Activated CD4-positive, alpha-beta T cell treated with anti-CD3 and anti-CD28 coated beads for 36 hours (primary cell): ENCODE measurements around the gene CDC37. TPM values are rescaled to one million over a fixed set of nuclear protein-coding genes. Genes with fewer than 3 reads are reported as not detected.
"Not testable (repeated sequence)": the region's sequence is repeated elsewhere in the genome, so short reads cannot be mapped to it uniquely, and the experiment has no call there.

Source experiments
- ATAC-seq: fragments of 200-7000 bp; cut with Tn5 transposase; one replicate; pipeline ENCODE4 v1.10.0; 2021; ENCODE audit warnings: mild to moderate bottlenecking, moderate library complexity
- CTCF ChIA-PET: fragments of 350-600 bp; sonication (Branson Sonifier 250); formaldehyde crosslinking; loops from one replicate; lab custom pipeline; 2021; ENCODE audit warnings: antibody characterized with exemption; lab: Charles Lee
- POLR2A ChIA-PET: fragments of 350-600 bp; sonication (Branson Sonifier 250); formaldehyde crosslinking; loops from one replicate; lab custom pipeline; 2021; ENCODE audit warnings: antibody characterized with exemption, inconsistent platforms; lab: Charles Lee
- DNase-seq: peaks from one replicate; pipeline ENCODE4 v3.0.0-alpha.2; 2020
- H3K27ac Mint-ChIP-seq: one replicate; pipeline ENCODE4 v1.8.0; 2021; ENCODE audit warnings: mixed read lengths
- H3K27me3 Mint-ChIP-seq: one replicate; pipeline ENCODE4 v1.8.0; 2021; ENCODE audit warnings: mixed read lengths
- H3K36me3 Mint-ChIP-seq: one replicate; pipeline ENCODE4 v1.8.0; 2021; ENCODE audit warnings: low read depth, mixed read lengths
- H3K4me1 Mint-ChIP-seq: one replicate; pipeline ENCODE4 v1.8.0; 2021; ENCODE audit warnings: mixed read lengths
- H3K4me3 Mint-ChIP-seq: one replicate; pipeline ENCODE4 v1.8.0; 2021; ENCODE audit warnings: mild to moderate bottlenecking, moderate library complexity, mixed read lengths
- H3K9me3 Mint-ChIP-seq: one replicate; pipeline ENCODE4 v1.8.0; 2021; ENCODE audit warnings: low read depth, mixed read lengths
- intact Hi-C, 2 experiments: fragments of 100-400 bp; cut with DNase I in 1 of 2; cut with micrococcal nuclease in 1 of 2; formaldehyde crosslinking; loops; one replicate each; pipeline versions ENCODE4 v1.14.2 to v1.15.1; 2022 to 2024; cut with DNase I, micrococcal nuclease
- total RNA-seq, 2 experiments: library from RNA; stranded (reverse); gene quantifications; one replicate each; pipeline ENCODE4 v1.2.3, GENCODE V29; 2021

CDC37 gene
- total RNA-seq, 2 experiments from 2014 or later = 178 to 190 TPM

DNA sequence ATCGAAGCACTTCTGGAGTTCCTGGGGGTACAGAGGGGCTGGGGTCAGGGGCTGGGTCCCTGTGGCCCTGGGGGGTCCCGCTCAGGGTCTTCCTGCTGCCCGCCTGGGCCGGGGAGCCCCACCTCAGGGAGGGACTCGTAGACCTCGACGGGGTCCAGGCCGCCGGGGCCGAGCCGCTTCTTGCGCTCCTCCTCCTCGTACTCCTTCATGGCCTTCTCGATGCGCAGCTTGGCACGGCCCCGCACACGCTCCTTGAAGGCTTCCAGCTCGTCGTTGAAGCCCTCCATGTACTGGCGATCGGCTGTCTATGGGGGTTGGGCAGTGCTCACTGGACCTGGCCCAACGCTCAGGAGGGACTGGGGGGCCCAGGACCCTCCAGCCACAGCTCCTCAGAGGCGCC, 10.2 kb downstream of the CDC37 start:
- DNase-seq = no peak
- ATAC-seq = no peak
- CTCF ChIA-PET = interaction anchor here (5.5 to 8.7 kb wide), 2 partner anchors 125 to 133 kb away, joined by 72 to 165 read pairs; partner anchors contain the start of gene ICAM1
- peaks cover under 1% of the 10 kb centered on the region for H3K4me1 Mint-ChIP-seq
- H3K36me3 Mint-ChIP-seq = peaks cover 43% of the 10 kb centered on the region
- H3K4me3 Mint-ChIP-seq = no peak overlapping the region
- H3K27me3 Mint-ChIP-seq = no peaks in the 10 kb centered on the region
- H3K9me3 Mint-ChIP-seq = no peaks in the 10 kb centered on the region
- H3K27ac Mint-ChIP-seq = no peak overlapping the region
- POLR2A ChIA-PET = no interaction called here
- intact Hi-C loops = no loop called here

GRCh38 chr19:10392120-10392519, 11.2 kb downstream of the CDC37 start:
- no peak for DNase-seq
- H3K4me3 Mint-ChIP-seq = no peak overlapping the region
- ATAC-seq = no peak
- no peaks in the 10 kb centered on the region for H3K9me3 Mint-ChIP-seq
- H3K27me3 Mint-ChIP-seq = no peaks in the 10 kb centered on the region
- intact Hi-C loops = no loop called here
- CTCF ChIA-PET = interaction anchor here (0.6 to 8.7 kb wide), 12 partner anchors 10 to 319 kb away, joined by 3 to 165 read pairs (median 4); partner anchors contain the start of genes CDC37, ICAM1, ICAM5 and TYK2
- H3K36me3 Mint-ChIP-seq = peaks cover 35% of the 10 kb centered on the region
- POLR2A ChIA-PET = interaction anchor here (0.6 to 0.7 kb wide), 2 partner anchors 30 to 106 kb away, joined by 3 read pairs; no protein-coding TSS in a partner anchor
- no peak overlapping the region for H3K27ac Mint-ChIP-seq
- no peaks in the 10 kb centered on the region for H3K4me1 Mint-ChIP-seq

DNA sequence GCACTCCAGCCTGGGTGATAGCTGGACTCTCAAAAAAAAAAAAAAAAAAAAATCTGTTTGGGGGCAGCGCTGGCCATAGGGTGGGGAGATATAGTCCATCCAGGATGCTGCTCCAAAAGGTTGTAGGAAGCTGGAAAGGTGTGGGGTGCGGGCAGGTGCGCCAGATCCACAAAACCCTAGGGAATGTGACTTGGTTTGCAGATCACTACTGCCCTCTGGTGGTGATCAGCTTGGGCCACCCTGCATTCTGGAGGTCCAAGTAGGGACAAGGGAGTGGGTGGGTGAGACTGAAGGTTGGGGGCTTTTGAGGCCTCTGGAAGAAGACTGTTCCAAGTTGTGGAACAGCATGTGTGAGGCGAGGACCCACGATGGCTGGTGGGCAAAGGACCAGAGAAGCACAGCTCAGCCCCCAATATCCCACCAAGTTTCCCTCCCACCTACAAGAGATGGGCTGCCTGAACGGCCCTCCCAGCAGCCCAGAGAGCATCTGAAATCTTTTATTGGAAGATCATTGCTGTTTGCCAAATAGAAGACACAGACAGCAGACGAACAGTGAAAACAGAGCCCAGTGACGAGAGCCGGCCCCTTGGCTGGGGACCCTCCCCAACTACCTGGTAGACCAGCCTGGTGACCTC, 12.6 kb downstream of the CDC37 start:
- H3K4me1 Mint-ChIP-seq = no peaks in the 10 kb centered on the region
- intact Hi-C loops = no loop called here
- H3K4me3 Mint-ChIP-seq = no peak overlapping the region
- DNase-seq (peak; percentile 80), ATAC-seq (peak; percentile 54)
- H3K27ac Mint-ChIP-seq = peak overlapping the region; percentile 44
- no peaks in the 10 kb centered on the region for H3K27me3 Mint-ChIP-seq
- no peaks in the 10 kb centered on the region for H3K9me3 Mint-ChIP-seq
- POLR2A ChIA-PET = interaction anchor here (0.6 to 1.6 kb wide), 3 partner anchors 10 to 132 kb away, joined by 4 to 6 read pairs (median 4); no protein-coding TSS in a partner anchor
- CTCF ChIA-PET = interaction anchor here (0.6 to 8.7 kb wide), 13 partner anchors 10 to 200 kb away, joined by 3 to 165 read pairs (median 4); partner anchors contain the start of genes ICAM1, RAVER1 and TYK2
- peaks cover 28% of the 10 kb centered on the region for H3K36me3 Mint-ChIP-seq

GRCh38 chr19:10389863-10390262, 13.5 kb downstream of the CDC37 start:
- H3K27ac Mint-ChIP-seq = no peak overlapping the region
- ChIA-PET POLR2A (interaction anchor here (0.6 to 2.6 kb wide), 3 partner anchors 119 to 306 kb away, joined by 3 to 8 read pairs (median 7); partner anchors contain the start of gene ICAM1), CTCF (interaction anchor here (1.0 to 8.7 kb wide), 15 partner anchors 10 to 459 kb away, joined by 3 to 165 read pairs (median 9); partner anchors contain the start of genes ICAM1, ICAM5, MRPL4 and TYK2)
- no peaks in the 10 kb centered on the region for H3K27me3 Mint-ChIP-seq
- intact Hi-C loops = loop anchor here (1.0 to 10.0 kb wide), 4 partner anchors 121 to 459 kb away; partner anchors contain the start of gene OLFM2 (in 1 of the 2)
- ATAC-seq = peak; percentile 50
- peaks cover 22% of the 10 kb centered on the region for H3K36me3 Mint-ChIP-seq
- DNase-seq = peak; percentile 59
- no peak overlapping the region for H3K4me3 Mint-ChIP-seq
- no peaks in the 10 kb centered on the region for H3K9me3 Mint-ChIP-seq
- no peaks in the 10 kb centered on the region for H3K4me1 Mint-ChIP-seq

GRCh38 chr19:10388957-10389356, 14.4 kb downstream of the CDC37 start:
- Mint-ChIP-seq H3K27me3 (no peaks in the 10 kb centered on the region), H3K4me1 (no peaks in the 10 kb centered on the region), H3K36me3 (peaks cover 20% of the 10 kb centered on the region), H3K9me3 (no peaks in the 10 kb centered on the region), H3K4me3 (no peak overlapping the region), H3K27ac (no peak overlapping the region)
- CTCF ChIA-PET = interaction anchor here (0.6 to 8.7 kb wide), 39 partner anchors 9 to 481 kb away, joined by 3 to 165 read pairs (median 5); partner anchors contain the start of genes CDC37, ICAM1, ICAM4 and ICAM5
- peak; percentile 57 for ATAC-seq
- peak; percentile 89 for DNase-seq
- POLR2A ChIA-PET = interaction anchor here (0.6 to 2.6 kb wide), 8 partner anchors 9 to 305 kb away, joined by 3 to 11 read pairs (median 5); partner anchors contain the start of genes ICAM1 and TYK2
- intact Hi-C loops = loop anchor here (1.0 to 10.0 kb wide), 4 partner anchors 120 to 458 kb away; partner anchors contain the start of gene OLFM2 (in 1 of the 2)

DNA sequence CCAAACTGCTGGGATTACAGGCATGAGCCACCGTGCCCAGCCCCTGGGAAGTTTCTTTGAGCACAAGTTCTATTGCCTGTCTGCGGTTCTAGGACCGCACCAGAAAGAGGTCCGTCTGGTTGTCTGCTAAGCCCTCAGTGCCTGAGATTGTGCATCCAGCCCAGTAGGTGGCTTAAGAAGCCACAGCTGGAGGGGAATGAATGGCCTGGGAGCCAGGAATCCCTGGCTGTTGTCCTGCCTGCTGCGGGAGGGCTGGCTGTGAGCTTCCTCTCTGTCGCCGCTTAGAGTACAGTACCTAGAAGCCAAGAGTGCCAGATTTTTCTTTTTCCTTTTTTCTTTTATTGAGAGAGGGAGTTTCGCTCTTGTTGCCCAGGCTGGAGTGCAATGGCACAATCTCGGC, 18.8 kb downstream of the CDC37 start:
- H3K4me1 Mint-ChIP-seq = peaks cover 13% of the 10 kb centered on the region
- peaks cover 6% of the 10 kb centered on the region for H3K36me3 Mint-ChIP-seq
- ATAC-seq (no peak), DNase-seq (no peak)
- H3K27me3 Mint-ChIP-seq = no peaks in the 10 kb centered on the region
- no peak overlapping the region for H3K27ac Mint-ChIP-seq
- ChIA-PET POLR2A (no interaction called here), CTCF (interaction anchor here (1.5 to 8.7 kb wide), 2 partner anchors 114 to 117 kb away, joined by 3 to 165 read pairs; partner anchors contain the start of gene ICAM1)
- H3K9me3 Mint-ChIP-seq = no peaks in the 10 kb centered on the region
- no peak overlapping the region for H3K4me3 Mint-ChIP-seq
- intact Hi-C loops = loop anchor here in 1 of 2 experiments (10.0 kb wide), 1 partner anchor 450 kb away; the partner anchor contains the start of gene OLFM2

DNA sequence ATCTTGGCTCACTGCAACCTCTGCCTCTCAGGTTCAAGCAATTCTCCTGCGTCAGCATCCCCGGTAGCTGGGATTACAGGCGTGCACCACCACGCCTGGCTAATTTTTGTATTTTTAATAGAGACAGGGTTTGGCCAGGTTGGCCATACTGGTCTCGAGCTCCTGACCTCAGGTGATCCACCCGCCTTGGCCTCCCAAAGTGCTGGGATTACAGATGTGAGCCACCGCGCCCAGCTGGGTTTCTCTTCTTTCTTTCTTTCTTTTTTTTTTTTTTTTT, 20.2 kb downstream of the CDC37 start:
- H3K9me3 Mint-ChIP-seq, H3K4me3 Mint-ChIP-seq, ATAC-seq, DNase-seq, H3K27me3 Mint-ChIP-seq, POLR2A ChIA-PET, H3K27ac Mint-ChIP-seq: not testable (repeated sequence)
- intact Hi-C loops = loop anchor here in 1 of 2 experiments (10.0 kb wide), 1 partner anchor 448 kb away; the partner anchor contains the start of gene OLFM2
- CTCF ChIA-PET = interaction anchor here (0.6 to 3.5 kb wide), 5 partner anchors 19 to 113 kb away, joined by 3 to 34 read pairs (median 3); partner anchors contain the start of genes ICAM1 and ICAM5
- peaks cover 22% of the 10 kb centered on the region for H3K4me1 Mint-ChIP-seq
- H3K36me3 Mint-ChIP-seq = peaks cover 15% of the 10 kb centered on the region

DNA sequence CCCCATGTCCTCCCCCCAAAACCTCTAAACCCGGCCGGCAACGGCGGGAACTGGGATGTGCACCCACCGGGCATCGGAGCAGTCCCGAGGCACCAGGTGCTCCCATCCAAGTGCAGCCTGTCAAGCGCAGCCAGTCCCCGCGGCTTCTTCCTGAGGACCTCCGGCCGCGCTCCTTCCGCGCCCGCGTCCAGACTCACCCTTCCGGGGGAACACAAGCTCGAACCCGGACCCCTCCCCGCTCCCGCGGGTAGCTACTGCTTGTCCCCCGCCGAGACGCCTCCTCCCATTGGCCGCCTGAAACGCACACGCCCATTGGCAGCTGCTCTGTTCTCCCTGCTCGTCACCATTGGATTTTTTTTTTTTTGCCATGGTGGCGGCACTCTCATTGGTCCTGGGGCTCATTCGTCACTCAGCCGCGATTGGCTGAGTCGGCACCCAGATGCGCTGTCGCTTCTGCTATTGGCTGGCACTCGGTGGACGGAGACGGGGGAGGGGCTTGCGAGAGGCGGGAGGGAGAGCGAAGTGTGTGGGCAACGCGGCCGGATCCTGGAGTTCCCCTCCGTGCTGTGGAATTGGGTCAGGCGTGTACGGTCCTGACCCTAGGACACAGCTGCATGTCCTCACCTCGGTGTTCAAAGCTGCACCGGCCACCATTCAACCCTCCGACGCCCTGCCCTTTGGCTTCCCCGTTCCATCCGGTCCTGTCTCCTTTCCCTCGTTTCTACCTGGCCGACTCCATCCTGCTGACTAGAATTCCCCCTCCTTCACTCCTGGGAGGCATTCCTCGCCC, 22.8 kb downstream of the CDC37 start, which contains the start of gene TYK2:
Gene TYK2, minus strand, starts transcription at position 260 of the 790 bp plus-strand sequence. CDS start 2,166 bp downstream, outside the sequence.
- Mint-ChIP-seq H3K36me3 (peaks cover 23% of the 10 kb centered on the region), H3K27ac (peak within 1 kb of the TSS; percentile 96), H3K4me1 (peaks cover 22% of the 10 kb centered on the region), H3K9me3 (no peaks in the 10 kb centered on the region), H3K4me3 (peak within 1 kb of the TSS; percentile 86), H3K27me3 (no peaks in the 10 kb centered on the region)
- CTCF ChIA-PET = interaction anchor here (0.6 to 3.6 kb wide), 13 partner anchors 8 to 160 kb away, joined by 3 to 34 read pairs (median 4); partner anchors contain the start of gene ICAM1
- DNase-seq = peak; percentile 97
- intact Hi-C loops = loop anchor here (1.0 to 10.0 kb wide), 12 partner anchors 23 to 446 kb away; partner anchors contain the start of genes CDC37 (in 2 of the 2), ICAM1 (in 2 of the 2), RAVER1 (in 2 of the 2) and DNMT1 (in 1 of the 2)
- POLR2A ChIA-PET = interaction anchor here (0.6 to 1.0 kb wide), 11 partner anchors 8 to 1040 kb away, joined by 3 to 11 read pairs (median 4); partner anchors contain the start of gene ICAM1
- peak; percentile 99 for ATAC-seq

GRCh38 chr19:10379880-10380312, 23.4 kb downstream of the CDC37 start:
- ATAC-seq (no peak), DNase-seq (no peak)
- Mint-ChIP-seq H3K4me3 (peak overlapping the region; percentile 86), H3K27me3 (no peaks in the 10 kb centered on the region), H3K36me3 (peaks cover 26% of the 10 kb centered on the region), H3K27ac (peak overlapping the region; percentile 96), H3K9me3 (no peaks in the 10 kb centered on the region), H3K4me1 (peaks cover 22% of the 10 kb centered on the region)
- intact Hi-C loops = loop anchor here (1.0 to 10.0 kb wide), 12 partner anchors 23 to 446 kb away; partner anchors contain the start of genes CDC37 (in 2 of the 2), ICAM1 (in 2 of the 2), RAVER1 (in 2 of the 2) and DNMT1 (in 1 of the 2)
- ChIA-PET POLR2A (interaction anchor here (0.6 to 1.0 kb wide), 10 partner anchors 9 to 1041 kb away, joined by 3 to 11 read pairs (median 4); partner anchors contain the start of gene ICAM1), CTCF (interaction anchor here (0.7 to 3.6 kb wide), 8 partner anchors 9 to 417 kb away, joined by 3 to 34 read pairs (median 6); partner anchors contain the start of gene ICAM1)

DNA sequence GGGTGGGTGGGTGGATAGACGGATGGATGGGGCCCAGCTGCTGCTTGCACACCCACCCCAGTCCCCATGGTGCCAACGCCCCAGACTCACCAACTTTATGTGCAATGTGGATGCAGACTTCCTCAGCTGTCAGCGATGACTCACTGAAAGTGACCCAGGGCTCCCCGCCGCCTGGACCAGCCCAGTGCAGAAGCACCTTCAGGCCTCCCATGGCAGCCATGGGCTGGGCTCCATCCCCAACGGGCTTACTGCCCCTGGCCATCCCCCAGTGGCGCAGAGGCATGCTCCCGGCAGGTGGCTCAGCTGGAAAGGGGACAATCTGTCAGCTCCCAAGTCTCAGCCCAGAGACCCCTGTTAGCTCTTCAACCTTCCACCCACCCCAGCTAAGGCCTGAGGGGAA, 25.2 kb downstream of the CDC37 start:
- no peak for DNase-seq
- ChIA-PET POLR2A (interaction anchor here (0.6 kb wide), 1 partner anchor 109 kb away, joined by 6 read pairs; no protein-coding TSS in a partner anchor), CTCF (interaction anchor here (1.2 to 1.4 kb wide), 2 partner anchors 13 to 119 kb away, joined by 4 to 5 read pairs; no protein-coding TSS in a partner anchor)
- no peak overlapping the region for H3K4me3 Mint-ChIP-seq
- H3K36me3 Mint-ChIP-seq = peaks cover 32% of the 10 kb centered on the region
- no peaks in the 10 kb centered on the region for H3K27me3 Mint-ChIP-seq
- ATAC-seq = no peak
- H3K27ac Mint-ChIP-seq = no peak overlapping the region
- H3K4me1 Mint-ChIP-seq = peaks cover 22% of the 10 kb centered on the region
- intact Hi-C loops = no loop called here
- no peaks in the 10 kb centered on the region for H3K9me3 Mint-ChIP-seq
